Measurements from ENCODE around the gene EIF2S2.

- TF ChIP-seq CTCF (conservative IDR thresholded peaks at IDR 0.05; ENCODE audit: low read depth, low read length): no peak
- no peak for TF ChIP-seq EZH2 (IDR thresholded peaks at IDR 0.05; ENCODE audit: borderline replicate concordance, low read depth, low read length, poor library complexity, severe bottlenecking)
These were observed 30.1 kb upstream of the EIF2S2 start for GRCh38 chr20:34142121-34142520.
